Colonic mucosa (tissue), 4 donors: Measurements from ENCODE around the gene SPDEF. TPM values are rescaled to one million over a fixed set of nuclear protein-coding genes. Genes with fewer than 3 reads are reported as not detected.

Source experiments
- DNase-seq: peaks from one replicate; pipeline ENCODE4 v3.0.0-alpha.2; 2020
- H3K27ac ChIP-seq: fragments of 200-600 bp; one replicate; pipeline ENCODE4 v1.8.0; 2021
- H3K27me3 ChIP-seq: fragments of 200-600 bp; one replicate; pipeline ENCODE4 v1.8.0; 2021
- H3K36me3 ChIP-seq: fragments of 200-600 bp; one replicate; pipeline ENCODE4 v1.8.0; 2021
- H3K4me1 ChIP-seq: fragments of 200-600 bp; one replicate; pipeline ENCODE4 v1.8.0; 2021; ENCODE audit warnings: mild to moderate bottlenecking
- H3K4me3 ChIP-seq: fragments of 200-600 bp; one replicate; pipeline ENCODE4 v1.8.0; 2021
- H3K9ac ChIP-seq, 2 donors: one replicate each; pipeline ENCODE4 v1.7.0; 2013; ENCODE audit warnings: control low read depth in 2 of 2, low read depth in 2 of 2, low read length in 2 of 2
- H3K9me3 ChIP-seq: fragments of 200-600 bp; one replicate; pipeline ENCODE4 v1.8.0; 2021
- intact Hi-C: fragments of 100-400 bp; cut with DNase I; formaldehyde crosslinking; loops from one replicate; pipeline ENCODE4 v1.14.1; 2022
- total RNA-seq, 2 donors: library from RNA; stranded (reverse); fragmentation: NEBNext Ultra II Directional in 1 of 2; extraction: Animal tissue kit (Norgen Biotek cat#: 25700) in 1 of 2; gene quantifications; one replicate each; pipeline ENCODE4 v1.2.1, GENCODE V29; 2021
- TF ChIP-seq, protein P1 (sequence below): fragments of 200-600 bp; IDR thresholded peaks from one replicate; pipeline ENCODE4 v1.8.0; 2022; ENCODE audit warnings: antibody characterized with exemption, mild to moderate bottlenecking
- donor health status: healthy.
- donor health status: DM: no; HTN: no; CAD: no.
- donor health status: DM: no; HTN: no; CAD: no.

The SPDEF gene
- total RNA-seq, 2 donors from 2014 or later: 71.0 to 102 TPM

GRCh38 chr6:34517966-34518365 is 38.2 kb downstream of the SPDEF start:
- H3K9me3 ChIP-seq: no peaks in the 10 kb centered on the region
- H3K4me1 ChIP-seq: no peaks in the 10 kb centered on the region
- H3K9ac ChIP-seq: no peak overlapping the region
- H3K27me3 ChIP-seq: no peaks in the 10 kb centered on the region
- H3K36me3 ChIP-seq: no peaks in the 10 kb centered on the region
- H3K4me3 ChIP-seq: no peak overlapping the region
- intact Hi-C loops: no loop called here
- TF ChIP-seq, protein P1, sequence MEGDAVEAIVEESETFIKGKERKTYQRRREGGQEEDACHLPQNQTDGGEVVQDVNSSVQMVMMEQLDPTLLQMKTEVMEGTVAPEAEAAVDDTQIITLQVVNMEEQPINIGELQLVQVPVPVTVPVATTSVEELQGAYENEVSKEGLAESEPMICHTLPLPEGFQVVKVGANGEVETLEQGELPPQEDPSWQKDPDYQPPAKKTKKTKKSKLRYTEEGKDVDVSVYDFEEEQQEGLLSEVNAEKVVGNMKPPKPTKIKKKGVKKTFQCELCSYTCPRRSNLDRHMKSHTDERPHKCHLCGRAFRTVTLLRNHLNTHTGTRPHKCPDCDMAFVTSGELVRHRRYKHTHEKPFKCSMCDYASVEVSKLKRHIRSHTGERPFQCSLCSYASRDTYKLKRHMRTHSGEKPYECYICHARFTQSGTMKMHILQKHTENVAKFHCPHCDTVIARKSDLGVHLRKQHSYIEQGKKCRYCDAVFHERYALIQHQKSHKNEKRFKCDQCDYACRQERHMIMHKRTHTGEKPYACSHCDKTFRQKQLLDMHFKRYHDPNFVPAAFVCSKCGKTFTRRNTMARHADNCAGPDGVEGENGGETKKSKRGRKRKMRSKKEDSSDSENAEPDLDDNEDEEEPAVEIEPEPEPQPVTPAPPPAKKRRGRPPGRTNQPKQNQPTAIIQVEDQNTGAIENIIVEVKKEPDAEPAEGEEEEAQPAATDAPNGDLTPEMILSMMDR: no peak
- H3K27ac ChIP-seq: no peak overlapping the region
- no peak for DNase-seq

- Histone ChIP-seq H3K9me3 (no peaks in the 10 kb centered on the region), H3K27ac (no peak overlapping the region), H3K27me3 (no peaks in the 10 kb centered on the region), H3K36me3 (no peaks in the 10 kb centered on the region), H3K9ac (no peak overlapping the region), H3K4me1 (no peaks in the 10 kb centered on the region), H3K4me3 (no peak overlapping the region)
- intact Hi-C loops: no loop called here
- TF ChIP-seq, protein P1: no peak
- DNase-seq: no peak
These were observed 38.7 kb downstream of the SPDEF start for GRCh38 chr6:34517461-34517881.

DNA sequence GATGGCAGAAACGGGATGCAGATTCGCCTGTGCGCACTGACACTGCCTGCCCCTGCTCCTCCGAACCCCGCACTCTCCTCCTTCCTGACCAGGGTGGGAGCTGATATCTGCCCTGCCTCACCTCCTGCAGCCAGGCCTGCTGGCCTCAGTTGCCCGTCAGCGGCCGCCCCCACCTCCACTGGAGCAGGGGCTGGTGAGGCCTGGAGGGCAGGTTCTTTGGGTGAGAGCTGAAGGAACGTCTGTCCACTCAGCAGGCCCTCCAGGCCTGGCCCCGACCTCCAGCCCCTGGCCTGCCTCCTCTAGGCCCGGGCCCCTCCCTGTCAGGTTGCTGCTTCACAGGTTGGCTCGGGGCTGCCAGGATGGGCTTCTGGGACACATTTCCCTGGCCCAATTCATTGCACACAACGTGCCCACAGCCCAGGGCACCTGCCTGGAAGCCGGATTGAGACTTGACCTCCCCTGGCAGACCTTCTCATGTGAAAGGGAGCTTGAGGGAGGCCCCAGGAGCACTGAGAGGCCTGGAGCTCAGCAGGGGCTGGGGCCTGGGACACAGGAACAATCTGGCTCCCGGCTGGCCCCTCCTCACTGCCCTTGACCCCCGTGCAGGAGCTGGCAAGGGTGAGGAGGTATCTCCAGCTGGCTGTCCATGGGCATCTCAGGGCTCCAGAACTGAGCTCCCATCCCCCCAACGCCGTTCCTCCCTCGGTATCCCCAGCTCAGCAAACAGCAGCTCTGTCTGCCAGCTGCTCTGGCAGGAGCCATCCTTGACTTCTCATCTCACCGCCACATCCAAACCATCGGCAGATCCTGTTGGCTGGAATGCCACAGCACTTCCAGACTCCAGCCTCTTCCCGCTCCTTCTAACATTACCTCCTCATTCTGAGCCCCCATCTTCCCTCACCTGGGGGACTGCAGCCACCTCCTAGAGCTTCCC is 39.5 kb downstream of the SPDEF start:
- intact Hi-C loops: no loop called here
- H3K4me1 ChIP-seq: no peaks in the 10 kb centered on the region
- DNase-seq: no peak
- no peaks in the 10 kb centered on the region for H3K9me3 ChIP-seq
- H3K4me3 ChIP-seq: no peak overlapping the region
- H3K36me3 ChIP-seq: no peaks in the 10 kb centered on the region
- no peak overlapping the region for H3K9ac ChIP-seq
- no peak overlapping the region for H3K27ac ChIP-seq
- H3K27me3 ChIP-seq: no peaks in the 10 kb centered on the region
- TF ChIP-seq, protein P1: no peak

- Histone ChIP-seq H3K9me3 (no peaks in the 10 kb centered on the region), H3K27me3 (no peaks in the 10 kb centered on the region), H3K36me3 (no peaks in the 10 kb centered on the region), H3K4me1 (no peaks in the 10 kb centered on the region), H3K9ac (no peak overlapping the region), H3K27ac (no peak overlapping the region), H3K4me3 (no peak overlapping the region)
- DNase-seq: no peak
- TF ChIP-seq, protein P1: no peak
- intact Hi-C loops: no loop called here
These were observed 40.4 kb downstream of the SPDEF start for GRCh38 chr6:34515473-34516387.
